HFFc6 (cell line): ENCODE measurements around the gene LSM4. TPM values are rescaled to one million over a fixed set of nuclear protein-coding genes. Genes with fewer than 3 reads are reported as not detected.
"Not testable (repeated sequence)": the region's sequence is repeated elsewhere in the genome, so short reads cannot be mapped to it uniquely, and the experiment has no call there.

Experiments used
- DNase-seq: peaks from one replicate; pipeline ENCODE4 v3.0.0-alpha.2; 2018
- H3K27ac Mint-ChIP-seq: 2 replicates; pipeline ENCODE4 v1.8.0; 2020; ENCODE audit warnings: mild to moderate bottlenecking, mixed read lengths
- H3K27me3 Mint-ChIP-seq: 2 replicates; pipeline ENCODE4 v1.8.0; 2021; ENCODE audit warnings: mild to moderate bottlenecking, moderate library complexity, mixed read lengths; ENCODE audit not compliant: insufficient read depth
- H3K36me3 Mint-ChIP-seq: 2 replicates; pipeline ENCODE4 v1.8.0; 2021; ENCODE audit warnings: low read depth, mixed read lengths
- H3K4me1 Mint-ChIP-seq: 2 replicates; pipeline ENCODE4 v1.8.0; 2020; ENCODE audit warnings: low read depth, mixed read lengths
- H3K4me3 Mint-ChIP-seq: 2 replicates; pipeline ENCODE4 v1.8.0; 2020; ENCODE audit warnings: mild to moderate bottlenecking, moderate library complexity, mixed read lengths
- H3K9me3 Mint-ChIP-seq: 2 replicates; pipeline ENCODE4 v1.8.0; 2020; ENCODE audit warnings: mild to moderate bottlenecking, mixed read lengths
- total RNA-seq, 6 experiments: library from RNA; stranded (reverse); fragmentation: NEBNext Ultra II Directional; extraction: Animal tissue kit (Norgen Biotek cat#: 25700); gene quantifications; 2 replicates in 1 of 6; 3 replicates in 5 of 6; pipeline ENCODE4 v1.2.3, GENCODE V29; 2021
- TF ChIP-seq, protein P1 (sequence below): fragments of 200-600 bp; sonication (generic); IDR thresholded peaks from 2 replicates; pipeline ENCODE4 v1.5.0; 2021; ENCODE audit warnings: antibody characterized with exemption, mild to moderate bottlenecking

The LSM4 gene
- total RNA-seq, 6 experiments from 2014 or later, result 175 to 217 (median 202) TPM

DNA sequence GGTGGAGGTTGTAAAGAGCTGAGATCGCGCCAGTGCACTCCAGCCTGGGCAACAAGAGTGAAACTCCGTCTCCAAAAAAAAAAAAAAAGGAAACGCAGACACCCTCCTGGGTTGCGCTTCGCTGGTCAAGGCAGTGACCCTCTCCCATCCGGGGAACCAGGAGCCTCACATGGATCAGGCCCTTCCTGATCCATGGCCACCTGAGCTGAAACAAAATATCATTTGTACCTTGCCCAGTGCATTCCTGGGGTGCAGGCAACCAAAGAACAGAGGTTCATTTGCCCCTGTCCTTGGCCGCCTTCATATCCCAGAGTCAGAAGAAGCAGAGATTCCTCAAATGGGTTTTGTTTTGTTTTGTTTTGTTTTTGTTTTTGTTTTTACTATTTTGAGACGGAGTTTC lies 8.0 kb upstream of the LSM4 start:
- TF ChIP-seq, protein P1, sequence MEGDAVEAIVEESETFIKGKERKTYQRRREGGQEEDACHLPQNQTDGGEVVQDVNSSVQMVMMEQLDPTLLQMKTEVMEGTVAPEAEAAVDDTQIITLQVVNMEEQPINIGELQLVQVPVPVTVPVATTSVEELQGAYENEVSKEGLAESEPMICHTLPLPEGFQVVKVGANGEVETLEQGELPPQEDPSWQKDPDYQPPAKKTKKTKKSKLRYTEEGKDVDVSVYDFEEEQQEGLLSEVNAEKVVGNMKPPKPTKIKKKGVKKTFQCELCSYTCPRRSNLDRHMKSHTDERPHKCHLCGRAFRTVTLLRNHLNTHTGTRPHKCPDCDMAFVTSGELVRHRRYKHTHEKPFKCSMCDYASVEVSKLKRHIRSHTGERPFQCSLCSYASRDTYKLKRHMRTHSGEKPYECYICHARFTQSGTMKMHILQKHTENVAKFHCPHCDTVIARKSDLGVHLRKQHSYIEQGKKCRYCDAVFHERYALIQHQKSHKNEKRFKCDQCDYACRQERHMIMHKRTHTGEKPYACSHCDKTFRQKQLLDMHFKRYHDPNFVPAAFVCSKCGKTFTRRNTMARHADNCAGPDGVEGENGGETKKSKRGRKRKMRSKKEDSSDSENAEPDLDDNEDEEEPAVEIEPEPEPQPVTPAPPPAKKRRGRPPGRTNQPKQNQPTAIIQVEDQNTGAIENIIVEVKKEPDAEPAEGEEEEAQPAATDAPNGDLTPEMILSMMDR, result no peak
- Mint-ChIP-seq H3K27ac (no peak overlapping the region), H3K4me1 (peaks cover 20% of the 10 kb centered on the region), H3K9me3 (no peaks in the 10 kb centered on the region), H3K36me3 (no peaks in the 10 kb centered on the region), H3K27me3 (peaks cover 1% of the 10 kb centered on the region), H3K4me3 (no peak overlapping the region)
- DNase-seq, result no peak

DNA sequence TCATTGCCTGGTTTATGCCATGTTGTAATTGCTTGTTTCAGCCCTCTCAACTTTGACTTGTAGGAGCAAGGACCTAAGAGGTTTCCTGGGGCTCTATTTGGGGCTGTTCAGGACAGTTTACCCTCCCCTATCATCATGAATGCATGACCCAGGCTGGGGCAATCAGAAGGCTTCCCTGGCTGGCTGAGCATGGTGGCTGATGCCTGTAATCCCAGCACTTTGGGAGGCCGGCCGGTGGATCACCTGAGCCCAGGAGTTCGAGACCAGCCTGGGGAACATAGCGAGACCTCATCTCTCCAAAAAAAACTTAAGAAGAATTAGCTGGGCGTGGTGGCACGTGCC lies 6.1 kb upstream of the LSM4 start:
- Mint-ChIP-seq H3K4me3 (peak overlapping the region; percentile 89), H3K36me3 (no peaks in the 10 kb centered on the region), H3K9me3 (no peaks in the 10 kb centered on the region), H3K4me1 (peaks cover 26% of the 10 kb centered on the region), H3K27me3 (no peaks in the 10 kb centered on the region; the same call in 1 of the 2 replicates), H3K27ac (peak overlapping the region; percentile 89)
- TF ChIP-seq, protein P1, result no peak
- no peak for DNase-seq

DNA sequence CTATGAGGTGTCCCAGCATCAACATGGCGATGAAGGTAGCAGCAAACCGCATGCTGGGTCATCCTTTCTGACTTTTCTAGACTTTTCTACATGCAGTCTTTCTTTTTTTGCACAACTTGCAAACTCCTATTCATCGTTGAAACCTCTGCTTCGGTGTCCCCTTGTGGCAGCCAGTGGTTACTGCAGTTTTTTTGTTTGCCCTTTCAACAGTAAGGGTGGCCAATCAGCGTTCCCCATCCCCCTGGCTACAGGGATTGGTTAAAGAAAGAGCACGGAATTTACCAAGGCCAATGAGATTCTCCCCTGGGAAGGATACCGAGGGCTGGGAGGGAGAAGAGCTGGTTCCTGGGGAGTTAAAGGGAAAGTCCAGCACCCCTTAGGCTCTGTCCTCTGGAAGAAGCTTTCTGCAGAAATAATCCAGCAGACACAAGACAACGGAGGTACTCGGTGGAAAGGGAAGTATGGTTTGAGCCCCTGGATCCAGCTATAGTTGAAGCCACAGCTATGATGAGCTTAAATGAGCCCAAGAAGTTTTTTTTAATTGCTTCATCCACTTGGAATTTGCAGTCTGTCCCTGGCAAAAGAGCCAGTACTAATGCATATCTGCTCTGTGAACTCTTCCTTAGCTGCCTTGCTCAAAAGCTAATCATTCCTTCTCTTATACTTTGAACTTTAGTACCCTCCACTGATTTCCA lies 5.6 kb upstream of the LSM4 start:
- DNase-seq, result peak; percentile 96
- no peaks in the 10 kb centered on the region for H3K9me3 Mint-ChIP-seq
- TF ChIP-seq, protein P1, result peak; percentile 96
- H3K27ac Mint-ChIP-seq, result peak overlapping the region; percentile 89
- H3K27me3 Mint-ChIP-seq, result no peaks in the 10 kb centered on the region; the same call in 1 of the 2 replicates
- no peaks in the 10 kb centered on the region for H3K36me3 Mint-ChIP-seq
- peaks cover 31% of the 10 kb centered on the region for H3K4me1 Mint-ChIP-seq
- H3K4me3 Mint-ChIP-seq, result peak overlapping the region; percentile 89

DNA sequence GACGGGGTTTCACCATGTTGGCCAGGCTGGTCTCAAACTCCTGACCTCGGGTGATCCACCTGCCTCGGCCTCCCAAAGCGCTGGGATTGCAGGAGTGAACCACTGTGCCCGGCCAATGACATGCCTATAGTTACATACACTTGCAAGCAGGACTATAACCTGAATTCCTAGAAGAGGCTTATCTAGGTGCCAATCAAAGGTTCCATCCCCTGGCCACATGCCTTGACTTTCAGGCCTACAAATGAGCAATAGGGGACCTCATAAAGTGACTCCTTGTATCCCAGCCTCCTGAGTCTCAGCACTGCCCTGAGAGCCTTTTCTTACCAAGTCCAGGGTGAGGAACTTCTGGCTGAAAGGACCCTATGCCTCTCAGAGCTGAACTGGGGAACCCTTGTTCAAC lies 3.9 kb upstream of the LSM4 start:
- Mint-ChIP-seq H3K36me3 (no peaks in the 10 kb centered on the region), H3K27ac (no peak overlapping the region), H3K9me3 (no peaks in the 10 kb centered on the region), H3K4me3 (no peak overlapping the region), H3K27me3 (peaks cover 4% of the 10 kb centered on the region), H3K4me1 (peaks cover 38% of the 10 kb centered on the region)
- TF ChIP-seq, protein P1, result no peak
- no peak for DNase-seq

DNA sequence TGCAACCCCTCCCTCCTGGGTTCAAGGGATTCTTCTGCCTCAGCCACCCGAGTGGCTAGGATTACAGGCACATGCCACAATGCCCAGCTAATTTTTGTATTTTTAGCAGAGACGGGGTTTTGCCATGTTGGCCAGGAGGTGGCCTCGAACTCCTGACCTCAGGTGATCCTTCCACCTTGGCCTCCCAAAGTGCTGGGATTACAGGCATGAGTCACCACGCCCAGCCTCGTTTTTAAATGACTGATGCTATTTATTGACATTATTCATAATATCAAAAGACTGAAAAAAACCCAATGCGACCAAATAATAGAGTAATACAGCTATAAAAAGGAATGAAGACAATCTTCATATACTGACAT lies 1.5 kb upstream of the LSM4 start:
- not testable (repeated sequence) for H3K27ac Mint-ChIP-seq, H3K9me3 Mint-ChIP-seq, H3K4me3 Mint-ChIP-seq, H3K36me3 Mint-ChIP-seq, H3K27me3 Mint-ChIP-seq, DNase-seq
- peaks cover 44% of the 10 kb centered on the region for H3K4me1 Mint-ChIP-seq

DNA sequence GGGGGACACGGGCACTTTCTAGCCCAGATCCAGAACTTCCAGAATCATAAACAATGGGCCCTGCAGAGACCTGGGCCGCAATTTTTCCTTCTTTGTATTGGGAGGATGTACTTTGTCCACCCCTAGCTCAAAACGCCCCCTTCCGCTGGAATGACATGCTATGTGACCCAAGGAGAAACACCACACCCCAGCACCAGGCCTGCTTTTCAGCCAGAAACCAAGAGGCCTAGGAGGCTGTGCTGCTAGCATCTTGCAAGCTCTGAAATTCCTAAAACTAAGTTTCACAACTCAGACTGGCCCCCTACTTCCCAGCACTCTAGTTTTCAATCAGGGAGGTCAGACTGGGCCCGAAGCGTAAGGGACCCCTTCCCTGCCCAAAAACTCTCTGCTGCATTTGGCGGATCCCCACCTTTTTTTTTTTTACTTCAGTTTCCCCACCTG lies 538 bp downstream of the LSM4 start:
- peaks cover 5% of the 10 kb centered on the region for H3K27me3 Mint-ChIP-seq
- DNase-seq, result peak; percentile 52

More for the DNA sequence above, 538 bp downstream of the LSM4 start:
- TF ChIP-seq, protein P1, result peak; percentile 68
- Mint-ChIP-seq H3K4me1 (peaks cover 35% of the 10 kb centered on the region), H3K4me3 (peak overlapping the region; percentile 94), H3K9me3 (no peaks in the 10 kb centered on the region), H3K36me3 (no peaks in the 10 kb centered on the region), H3K27ac (peak overlapping the region; percentile 98)
